Tibial artery (tissue), 4 donors: ENCODE measurements around the gene GALNT2.
A peak's percentile ranks its signal among the peaks of the same experiment; 100 is the strongest.

Source experiments
- DNase-seq, 2 donors: peaks; one replicate each; pipeline ENCODE4 v3.0.0-alpha.2; 2019
- H3K27ac ChIP-seq, 2 donors: fragments of 200-600 bp; sonication (generic) in 1 of 2; 1 replicate in 1 of 2; 2 replicates in 1 of 2; pipeline ENCODE4 v1.5.1; 2018 to 2019; ENCODE audit warnings: mild to moderate bottlenecking in 1 of 2
- H3K27me3 ChIP-seq, 2 donors: fragments of 200-600 bp; sonication (generic) in 1 of 2; one replicate each; pipeline versions ENCODE4 v1.5.1 to v1.6.0; 2016 to 2019
- H3K36me3 ChIP-seq, 3 donors: fragments of 200-600 bp; sonication (generic) in 2 of 3; one replicate each; pipeline ENCODE4 v1.5.1; 2016 to 2019; ENCODE audit warnings: mild to moderate bottlenecking in 2 of 3
- H3K4me1 ChIP-seq, 4 donors: fragments of 200-600 bp; sonication (generic) in 2 of 4; 1 replicate in 3 of 4; 2 replicates in 1 of 4; pipeline ENCODE4 v1.5.1; 2016 to 2019
- H3K4me3 ChIP-seq, 2 donors: fragments of 200-600 bp; sonication (generic) in 1 of 2; 1 replicate in 1 of 2; 2 replicates in 1 of 2; pipeline ENCODE4 v1.5.1; 2018 to 2019; ENCODE audit warnings: mild to moderate bottlenecking in 2 of 2
- H3K9me3 ChIP-seq, 3 donors: fragments of 200-600 bp; sonication (generic) in 1 of 3; one replicate each; pipeline ENCODE4 v1.5.1; 2016 to 2019
- intact Hi-C: fragments of 100-400 bp; cut with DNase I; formaldehyde crosslinking; loops from one replicate; pipeline ENCODE4 v1.15.0; 2023; ENCODE audit warnings: low total_unique reads
- TF ChIP-seq, protein P1 (sequence below), 2 experiments: fragments of 200-600 bp in 1 of 2; fragments of 450-650 bp in 1 of 2; IDR thresholded peaks; one replicate each; pipeline ENCODE4 v1.5.1; 2017 to 2019; ENCODE audit warnings: antibody characterized with exemption in 2 of 2, mild to moderate bottlenecking in 1 of 2, moderate library complexity in 1 of 2

GALNT2 gene

DNA sequence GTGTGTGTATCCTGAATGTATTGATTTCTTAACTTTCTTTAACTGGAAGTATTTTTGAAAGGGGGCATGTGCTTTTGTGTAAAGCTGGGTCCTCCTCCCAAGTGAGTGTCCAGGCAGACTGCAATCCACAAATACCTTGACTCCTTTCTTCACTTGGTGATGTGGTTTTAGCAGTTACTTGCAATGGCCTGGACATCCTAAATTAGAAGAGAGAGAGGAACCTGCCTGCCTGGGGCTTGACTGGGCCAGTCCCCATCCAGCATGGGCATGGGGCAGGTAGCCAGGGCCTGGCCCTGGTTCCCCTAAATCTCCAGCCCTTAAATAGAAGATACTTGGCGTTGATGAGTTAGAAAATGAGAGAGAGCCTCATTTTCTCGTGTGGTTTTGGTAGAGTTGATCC is 199.4 kb downstream of the GALNT2 start:
- Histone ChIP-seq H3K4me1 (peaks cover 0 to 61% (median 18%) of the 10 kb centered on the region in 4 donors), H3K27ac (peak overlapping the region; percentile 10 to 63), H3K9me3 (no peaks in the 10 kb centered on the region), H3K4me3 (no peak overlapping the region), H3K27me3 (no peaks in the 10 kb centered on the region), H3K36me3 (peaks cover 24 to 49% (median 34%) of the 10 kb centered on the region in 3 donors)
- DNase-seq = peak in 1 of 2 donors; percentile 59
- TF ChIP-seq, protein P1, sequence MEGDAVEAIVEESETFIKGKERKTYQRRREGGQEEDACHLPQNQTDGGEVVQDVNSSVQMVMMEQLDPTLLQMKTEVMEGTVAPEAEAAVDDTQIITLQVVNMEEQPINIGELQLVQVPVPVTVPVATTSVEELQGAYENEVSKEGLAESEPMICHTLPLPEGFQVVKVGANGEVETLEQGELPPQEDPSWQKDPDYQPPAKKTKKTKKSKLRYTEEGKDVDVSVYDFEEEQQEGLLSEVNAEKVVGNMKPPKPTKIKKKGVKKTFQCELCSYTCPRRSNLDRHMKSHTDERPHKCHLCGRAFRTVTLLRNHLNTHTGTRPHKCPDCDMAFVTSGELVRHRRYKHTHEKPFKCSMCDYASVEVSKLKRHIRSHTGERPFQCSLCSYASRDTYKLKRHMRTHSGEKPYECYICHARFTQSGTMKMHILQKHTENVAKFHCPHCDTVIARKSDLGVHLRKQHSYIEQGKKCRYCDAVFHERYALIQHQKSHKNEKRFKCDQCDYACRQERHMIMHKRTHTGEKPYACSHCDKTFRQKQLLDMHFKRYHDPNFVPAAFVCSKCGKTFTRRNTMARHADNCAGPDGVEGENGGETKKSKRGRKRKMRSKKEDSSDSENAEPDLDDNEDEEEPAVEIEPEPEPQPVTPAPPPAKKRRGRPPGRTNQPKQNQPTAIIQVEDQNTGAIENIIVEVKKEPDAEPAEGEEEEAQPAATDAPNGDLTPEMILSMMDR (IDR thresholded peaks at IDR 0.05) = no peak
- intact Hi-C loops = loop anchor here (5.0 kb wide), 1 partner anchor 199 kb away; the partner anchor contains the start of gene GALNT2

DNA sequence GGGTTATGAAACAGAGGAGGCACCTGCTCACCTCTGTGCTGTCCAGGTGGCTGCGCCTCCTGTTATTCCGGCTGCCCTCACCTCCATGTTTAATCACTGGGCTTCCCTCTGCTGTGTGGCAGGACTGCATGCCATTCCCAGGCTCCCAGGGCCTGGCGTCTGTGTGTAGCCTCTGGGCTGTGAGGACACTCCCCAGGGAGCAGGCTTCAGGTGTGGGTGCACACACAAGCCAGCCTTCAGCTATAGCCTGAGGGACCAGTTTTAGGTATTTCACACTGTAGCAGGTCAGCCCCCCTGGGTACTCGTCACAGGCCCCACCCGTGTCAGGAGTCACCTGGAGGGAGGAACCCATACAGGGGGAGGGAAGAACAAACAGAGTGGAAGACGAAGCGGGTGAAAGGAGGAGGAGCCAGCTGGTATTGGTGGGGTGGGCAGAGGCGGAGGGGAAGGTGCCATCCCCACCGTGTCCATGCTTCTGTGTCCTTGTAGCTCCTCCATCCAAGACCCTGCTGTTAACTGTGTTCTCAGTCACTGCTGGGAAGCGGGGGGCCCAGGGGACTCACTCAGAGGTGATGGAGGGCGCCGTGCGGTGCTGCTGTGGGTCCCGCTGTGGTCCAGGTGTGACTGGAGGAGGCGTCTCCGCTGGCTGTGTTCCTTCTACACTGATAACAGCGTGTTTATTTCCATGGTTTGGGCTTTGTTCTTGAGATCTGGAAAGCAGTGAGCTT is 200.5 kb downstream of the GALNT2 start:
- H3K4me3 ChIP-seq = no peak overlapping the region
- TF ChIP-seq, protein P1 (IDR thresholded peaks at IDR 0.05) = no peak
- H3K27ac ChIP-seq = peak overlapping the region; percentile 10 to 63
- H3K4me1 ChIP-seq = peaks cover 0 to 58% (median 18%) of the 10 kb centered on the region in 4 donors
- peaks cover 24 to 48% (median 33%) of the 10 kb centered on the region in 3 donors for H3K36me3 ChIP-seq
- DNase-seq = peak in 1 of 2 donors; percentile 63
- no peaks in the 10 kb centered on the region for H3K9me3 ChIP-seq
- H3K27me3 ChIP-seq = no peaks in the 10 kb centered on the region
- intact Hi-C loops = loop anchor here (5.0 kb wide), 1 partner anchor 200 kb away; the partner anchor contains the start of gene GALNT2

GRCh38 chr1:230268371-230269170 is 201.5 kb downstream of the GALNT2 start:
- Histone ChIP-seq H3K27ac (peak overlapping the region; percentile 10 to 71), H3K27me3 (no peaks in the 10 kb centered on the region), H3K36me3 (peaks cover 20 to 37% (median 22%) of the 10 kb centered on the region in 3 donors), H3K4me1 (peaks cover 0 to 57% (median 18%) of the 10 kb centered on the region in 4 donors), H3K9me3 (no peaks in the 10 kb centered on the region), H3K4me3 (no peak overlapping the region)
- TF ChIP-seq, protein P1 (IDR thresholded peaks at IDR 0.05) = peak; percentile 47 to 51
- DNase-seq = peak in 1 of 2 donors; percentile 64
- intact Hi-C loops = loop anchor here (5.0 kb wide), 1 partner anchor 201 kb away; the partner anchor contains the start of gene GALNT2

- H3K27ac ChIP-seq = peak overlapping the region; percentile 61 to 71
- H3K4me3 ChIP-seq = no peak overlapping the region
- H3K9me3 ChIP-seq = no peaks in the 10 kb centered on the region
- TF ChIP-seq, protein P1 (IDR thresholded peaks at IDR 0.05) = no peak
- peaks cover 12 to 27% (median 14%) of the 10 kb centered on the region in 3 donors for H3K36me3 ChIP-seq
- peaks cover 0 to 64% (median 18%) of the 10 kb centered on the region in 4 donors for H3K4me1 ChIP-seq
- DNase-seq = peak in 1 of 2 donors; percentile 19
- intact Hi-C loops = no loop called here
- H3K27me3 ChIP-seq = no peaks in the 10 kb centered on the region
These were observed 203.1 kb downstream of the GALNT2 start for GRCh38 chr1:230270185-230270558.

- no peaks in the 10 kb centered on the region for H3K9me3 ChIP-seq
- H3K4me1 ChIP-seq = peaks cover 0 to 63% (median 18%) of the 10 kb centered on the region in 4 donors
- TF ChIP-seq, protein P1 (IDR thresholded peaks at IDR 0.05) = no peak
- H3K27me3 ChIP-seq = no peaks in the 10 kb centered on the region
- H3K4me3 ChIP-seq = no peak overlapping the region
- DNase-seq = peak in 1 of 2 donors; percentile 58
- peak overlapping the region; percentile 61 to 71 for H3K27ac ChIP-seq
- intact Hi-C loops = no loop called here
- H3K36me3 ChIP-seq = peaks cover 11 to 21% (median 13%) of the 10 kb centered on the region in 3 donors
These were observed 203.7 kb downstream of the GALNT2 start for GRCh38 chr1:230270559-230271281.
